OCI-M2 (cell line): ENCODE data around the gene FLOT2.
A peak's percentile ranks its signal among the peaks of the same experiment; 100 is the strongest.
"Not testable (repeated sequence)": the region's sequence is repeated elsewhere in the genome, so short reads cannot be mapped to it uniquely, and the experiment has no call there.

Experiments used
- DNase-seq: peaks from one replicate; lab custom pipeline; 2025; ENCODE audit not compliant: unreplicated experiment; lab: John Stamatoyannopoulos, UW

Gene FLOT2

DNA sequence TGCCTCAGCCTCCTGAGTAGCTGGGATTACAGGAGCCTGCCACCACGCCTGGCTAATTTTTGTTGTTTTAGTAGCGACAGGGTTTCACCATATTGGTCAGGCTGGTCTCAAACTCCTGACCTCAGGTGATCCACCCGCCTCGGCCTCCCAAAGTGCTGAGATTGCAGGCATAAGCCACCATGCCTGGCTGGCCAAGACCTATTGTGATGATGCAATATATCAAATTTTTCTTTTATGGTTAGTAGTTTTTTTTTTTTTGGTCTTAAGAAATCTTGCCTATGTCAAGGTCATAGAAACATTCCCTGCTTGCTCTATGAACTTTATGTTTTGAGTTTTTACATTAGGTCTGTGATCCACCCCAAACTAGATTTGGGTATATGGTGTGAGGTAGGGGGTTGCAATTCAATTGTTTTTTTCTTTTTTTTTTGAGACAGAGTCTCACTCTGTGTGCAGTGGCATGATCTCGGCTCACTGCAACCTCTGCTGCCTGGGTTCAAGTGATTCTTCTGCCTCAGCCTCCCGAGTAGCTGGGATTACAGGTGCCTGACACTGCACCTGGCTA lies 20.3 kb downstream of the FLOT2 start:
- DNase-seq = not testable (repeated sequence)

DNA sequence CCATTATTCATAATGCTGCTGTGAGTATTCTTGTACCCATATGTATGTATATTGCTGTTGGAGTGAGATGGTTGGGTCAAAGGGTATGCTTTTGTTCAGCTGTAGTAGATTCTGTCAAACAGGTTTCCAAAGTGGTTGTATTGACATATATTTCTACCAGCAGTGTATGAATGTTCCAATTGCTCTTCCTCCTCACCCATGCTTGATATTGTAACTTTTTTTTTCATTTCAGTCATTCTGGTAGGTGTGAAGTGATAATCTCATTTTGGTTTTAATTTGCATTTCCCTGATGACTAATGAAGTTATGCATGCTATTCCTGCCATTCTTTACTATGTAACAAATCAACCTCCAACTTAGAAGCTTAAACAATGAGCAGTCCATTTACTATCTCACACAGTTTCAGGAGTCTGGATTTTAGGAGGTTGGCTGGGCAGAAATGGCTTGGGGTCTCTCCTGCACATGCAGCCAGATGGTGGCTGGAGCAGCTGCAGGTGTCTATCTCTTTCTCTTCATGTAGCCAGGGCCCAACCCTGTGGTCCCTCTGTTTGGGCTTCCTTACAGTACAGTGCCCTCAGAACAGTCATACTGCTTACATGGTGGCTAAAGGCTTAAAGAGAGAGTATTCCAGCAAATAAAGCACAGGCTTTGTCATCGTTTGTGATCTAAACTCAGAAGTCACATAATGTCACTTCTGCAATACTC lies 21.5 kb downstream of the FLOT2 start:
- DNase-seq = no peak

DNA sequence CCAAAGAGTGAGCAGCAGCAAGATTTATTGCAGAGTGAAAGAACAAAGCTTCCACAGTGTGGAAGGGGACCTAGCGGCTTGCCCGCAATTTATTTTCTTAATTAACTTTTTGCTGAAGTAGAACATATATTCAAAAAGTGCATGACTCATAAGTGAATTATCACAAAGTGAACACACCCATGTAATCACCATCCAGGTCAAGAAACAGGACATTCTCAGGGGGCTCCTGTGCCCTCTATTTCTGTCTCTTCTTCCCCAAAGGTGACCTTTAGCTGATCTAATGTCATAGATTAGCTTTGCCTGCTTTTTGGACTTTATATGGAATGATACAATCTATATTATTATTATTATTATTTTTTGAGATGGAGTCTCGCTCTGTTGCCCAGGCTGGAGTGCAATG lies 22.8 kb downstream of the FLOT2 start:
- DNase-seq = no peak

DNA sequence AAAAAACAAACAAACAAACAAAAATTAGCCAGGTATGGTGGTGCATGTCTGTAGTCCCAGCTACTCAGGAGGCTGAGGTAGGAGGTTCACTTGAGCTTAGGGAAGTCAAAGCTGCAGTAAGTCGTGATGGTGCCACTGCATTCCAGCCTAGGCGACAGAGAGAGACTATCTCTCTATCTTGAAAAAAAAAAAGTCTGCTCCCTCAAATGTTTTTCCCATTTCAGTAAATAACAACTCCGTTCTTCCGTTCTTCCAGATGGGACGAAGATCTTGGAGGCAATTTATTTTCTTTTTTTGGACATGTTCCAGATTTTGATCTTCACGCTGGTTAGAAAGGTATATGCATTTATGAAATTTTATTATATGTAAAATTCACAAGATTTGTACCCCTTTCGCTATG lies 23.7 kb downstream of the FLOT2 start:
- no peak for DNase-seq

DNA sequence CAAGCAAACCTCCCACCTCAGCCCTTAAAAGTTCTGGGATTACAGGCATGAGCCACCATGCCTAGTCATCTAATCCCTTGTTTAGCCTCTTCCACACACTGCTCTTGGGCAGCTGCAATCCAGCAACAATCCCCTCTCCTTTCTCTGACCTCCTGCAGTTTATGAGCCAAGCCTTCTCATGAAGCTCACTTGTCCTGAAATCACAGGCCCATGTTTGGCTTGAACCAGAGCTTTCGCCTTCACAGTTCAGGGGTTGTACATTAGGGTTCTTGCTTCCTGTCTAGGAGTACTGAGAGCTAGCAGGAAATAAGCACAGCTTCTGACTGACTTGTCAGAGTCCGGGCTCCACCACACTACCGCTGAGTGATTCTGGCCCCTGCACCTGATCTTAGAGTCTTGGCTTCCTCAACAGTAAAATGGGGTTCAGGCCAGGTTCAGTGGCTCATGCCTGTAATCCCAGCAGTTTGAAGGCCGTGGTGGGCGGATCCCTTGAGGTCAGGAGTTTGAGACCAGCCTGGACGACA lies 26.4 kb downstream of the FLOT2 start:
- DNase-seq = no peak

DNA sequence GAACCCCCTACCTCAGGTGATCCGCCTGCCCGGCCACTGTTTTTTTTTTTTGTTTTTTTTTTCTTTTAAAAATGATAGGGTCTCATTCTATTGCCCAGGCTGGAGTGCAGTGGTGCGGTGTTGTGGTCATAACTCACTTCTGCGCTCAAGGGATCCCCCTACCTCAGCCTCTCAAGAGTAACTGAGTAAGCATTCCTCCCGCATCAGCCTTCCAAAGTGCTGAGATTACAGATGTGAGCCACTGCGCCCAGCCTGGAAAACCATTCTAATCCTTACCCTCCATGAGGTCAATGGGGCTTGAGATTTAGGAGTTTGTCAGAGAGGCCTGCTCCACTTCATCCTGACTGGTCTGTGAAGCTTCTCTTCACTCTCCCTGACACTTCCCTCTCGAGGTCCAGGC lies 30.3 kb downstream of the FLOT2 start:
- DNase-seq = no peak

DNA sequence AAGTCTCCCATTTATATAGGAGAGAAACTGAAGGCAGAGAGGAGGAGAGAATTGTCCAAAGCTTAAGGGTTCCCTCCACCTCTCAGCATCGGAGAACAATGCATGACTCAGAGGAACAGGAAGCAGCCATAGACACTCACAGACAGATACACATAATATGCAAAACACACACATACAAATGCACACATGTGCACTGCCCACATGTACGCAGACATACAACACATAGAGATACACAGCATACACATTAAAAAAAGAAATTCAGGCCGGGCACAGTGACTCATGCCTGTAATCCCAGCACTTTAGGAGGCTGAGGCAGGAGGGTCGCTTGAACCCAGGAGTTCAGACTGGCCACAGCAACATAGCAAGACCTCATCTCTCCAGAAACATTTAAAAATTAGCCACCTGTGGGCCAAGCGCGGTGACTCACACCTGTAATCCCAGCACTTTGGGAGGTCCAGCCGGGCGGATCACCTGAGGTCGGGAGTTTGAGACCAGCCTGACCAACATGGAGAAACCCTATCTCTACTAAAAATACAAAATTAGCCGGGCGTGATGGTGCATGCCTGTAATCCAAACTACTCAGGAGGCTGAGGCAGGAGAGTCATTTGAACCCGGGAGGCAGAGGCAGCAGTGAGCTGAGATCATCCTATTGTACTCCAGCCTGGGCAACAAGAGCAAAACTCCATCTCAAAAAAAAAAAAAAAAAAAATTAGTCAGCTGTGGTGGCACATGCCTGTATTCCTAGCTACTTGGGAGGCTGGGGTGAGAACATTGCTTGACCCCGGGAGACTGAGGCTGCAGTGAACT lies 31.4 kb downstream of the FLOT2 start:
- no peak for DNase-seq

DNA sequence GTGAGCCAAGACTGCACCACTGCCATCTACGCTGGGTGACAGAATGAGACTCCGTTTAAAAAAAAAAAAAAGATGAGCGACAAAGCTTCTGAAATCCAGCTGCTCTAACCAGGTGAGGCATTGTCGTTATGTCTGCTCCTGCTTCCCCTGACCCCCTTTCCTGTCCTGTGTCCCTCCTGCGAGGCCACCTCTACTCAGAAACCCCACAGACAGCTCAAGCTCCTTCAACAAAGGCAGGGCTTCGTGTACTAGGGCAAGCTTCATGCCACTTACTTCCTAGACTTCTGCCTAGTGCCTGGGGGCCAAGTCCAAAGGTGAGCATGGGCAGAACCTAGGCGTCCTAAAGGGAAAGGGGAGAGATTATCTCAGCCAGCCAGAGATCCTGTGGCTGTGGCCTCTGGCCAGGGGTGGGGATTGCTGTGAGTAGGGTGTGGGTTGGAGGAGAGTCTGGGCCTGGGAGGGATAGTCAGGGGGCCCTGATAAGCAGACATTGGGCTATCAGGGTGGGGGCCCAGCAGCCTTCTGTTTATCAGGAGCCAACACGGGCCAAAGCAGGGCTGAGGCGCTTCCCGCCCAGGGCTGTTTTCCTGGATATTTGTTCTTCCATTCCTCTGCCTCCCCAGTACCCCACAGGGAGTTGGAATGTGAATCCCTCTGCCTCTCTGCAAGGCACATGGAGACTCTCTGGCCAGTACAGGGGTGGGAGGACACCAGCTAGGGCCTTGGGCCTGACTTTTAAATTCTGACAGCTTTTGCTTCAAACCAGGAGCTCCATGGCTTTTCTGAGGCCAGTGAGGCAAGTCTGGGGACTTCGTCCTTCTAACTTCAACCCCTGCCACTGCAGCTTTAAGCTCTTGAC lies 32.3 kb downstream of the FLOT2 start:
- peak; percentile 86 for DNase-seq

DNA sequence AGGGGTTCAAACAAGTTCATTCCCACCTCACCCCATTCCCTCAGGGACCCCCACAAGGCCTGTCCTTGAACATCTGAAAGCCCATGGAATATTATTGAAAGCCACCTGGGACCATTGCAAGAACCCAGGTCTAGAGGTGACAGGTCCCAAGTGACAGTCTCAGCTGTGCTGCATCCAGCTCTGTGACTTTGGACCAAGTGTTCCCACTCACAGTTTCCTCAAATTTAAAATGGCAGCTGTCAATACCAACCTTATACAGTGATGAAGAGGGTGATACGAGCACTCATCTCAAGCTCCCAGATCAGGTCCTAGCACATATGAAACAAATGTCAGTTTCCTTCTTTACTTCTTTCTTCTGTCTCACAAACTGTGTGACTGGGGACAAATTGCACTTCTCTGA lies 33.6 kb downstream of the FLOT2 start:
- DNase-seq = no peak

DNA sequence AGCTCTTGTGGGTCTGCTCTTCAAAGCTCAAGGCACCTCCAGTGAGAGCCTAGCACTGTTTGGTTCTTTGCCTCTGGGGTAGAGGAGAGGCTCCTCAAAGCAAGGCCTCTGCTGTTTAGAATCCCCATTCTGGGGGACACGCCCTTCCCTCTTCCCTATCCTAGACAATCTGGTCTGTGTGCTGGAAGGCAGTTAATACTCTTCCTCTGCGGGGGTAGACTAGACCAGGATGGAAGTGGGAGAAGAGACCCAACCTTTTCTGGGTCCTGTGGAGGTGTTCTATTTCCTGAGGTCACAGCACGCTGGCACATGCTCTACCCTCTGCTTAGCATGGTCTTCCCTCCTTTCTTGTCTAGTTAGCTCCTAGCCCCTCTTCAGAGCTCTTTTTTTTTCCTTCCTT lies 35.0 kb downstream of the FLOT2 start:
- peak; percentile 45 for DNase-seq

DNA sequence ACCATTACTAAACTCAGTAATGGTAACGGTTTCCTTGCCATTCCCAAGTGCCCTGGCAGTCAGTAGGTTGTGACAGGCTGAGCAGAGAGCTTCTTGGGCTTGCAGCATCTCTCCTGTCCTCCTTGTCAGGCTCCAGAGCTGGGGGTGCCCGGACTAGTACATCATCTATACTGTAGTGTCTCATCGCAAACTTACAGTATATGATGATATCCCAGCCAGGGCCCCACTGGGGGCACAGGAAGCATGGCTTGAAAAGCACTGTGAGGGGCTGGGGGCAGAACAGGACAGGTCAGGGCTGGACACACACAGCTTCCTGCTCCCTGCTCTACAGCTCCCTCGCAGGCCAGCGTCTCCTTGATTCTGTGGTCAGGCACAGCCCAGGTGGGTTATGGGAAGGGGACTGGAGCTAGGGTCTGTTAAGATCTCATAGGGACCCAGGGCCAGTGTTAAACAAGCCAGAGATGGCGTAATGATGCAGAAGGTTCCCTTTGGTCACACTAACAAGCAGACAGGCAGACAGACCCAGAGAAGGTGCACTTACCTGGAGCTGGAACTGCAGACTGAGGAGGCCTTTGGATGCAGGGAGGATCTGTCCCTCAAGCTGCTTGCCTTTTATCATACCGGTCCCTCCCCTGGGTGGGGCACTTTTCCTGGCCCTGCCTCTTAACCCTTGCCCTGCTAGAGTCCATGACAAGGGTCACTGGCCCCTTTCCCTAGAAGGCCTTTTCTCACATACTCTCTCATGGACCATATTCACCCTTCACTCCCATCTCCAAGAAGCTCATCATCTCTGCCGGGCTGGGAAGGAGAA lies 35.9 kb downstream of the FLOT2 start:
- DNase-seq = peak; percentile 48

DNA sequence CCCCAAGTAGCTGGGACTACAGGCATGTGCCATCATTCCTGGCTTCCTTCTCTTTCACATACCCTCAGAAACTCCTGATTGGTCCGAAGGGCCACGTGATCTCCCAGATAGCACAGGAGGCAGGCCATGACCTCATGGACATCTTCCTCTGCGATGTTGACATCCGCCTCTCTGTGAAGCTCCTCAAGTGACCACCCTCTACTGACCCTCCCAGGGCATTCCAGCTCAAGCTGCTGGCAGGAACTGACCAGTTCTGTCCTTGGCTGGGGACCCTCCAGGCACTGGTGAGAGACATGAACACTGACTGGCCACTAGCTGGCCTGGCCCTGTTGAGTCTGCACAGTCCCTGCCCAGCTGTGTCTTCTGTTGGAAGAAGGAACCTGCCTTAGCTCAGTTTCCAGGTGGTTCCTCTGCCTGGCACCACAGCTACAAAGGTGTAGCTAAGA lies 37.1 kb downstream of the FLOT2 start:
- no peak for DNase-seq

DNA sequence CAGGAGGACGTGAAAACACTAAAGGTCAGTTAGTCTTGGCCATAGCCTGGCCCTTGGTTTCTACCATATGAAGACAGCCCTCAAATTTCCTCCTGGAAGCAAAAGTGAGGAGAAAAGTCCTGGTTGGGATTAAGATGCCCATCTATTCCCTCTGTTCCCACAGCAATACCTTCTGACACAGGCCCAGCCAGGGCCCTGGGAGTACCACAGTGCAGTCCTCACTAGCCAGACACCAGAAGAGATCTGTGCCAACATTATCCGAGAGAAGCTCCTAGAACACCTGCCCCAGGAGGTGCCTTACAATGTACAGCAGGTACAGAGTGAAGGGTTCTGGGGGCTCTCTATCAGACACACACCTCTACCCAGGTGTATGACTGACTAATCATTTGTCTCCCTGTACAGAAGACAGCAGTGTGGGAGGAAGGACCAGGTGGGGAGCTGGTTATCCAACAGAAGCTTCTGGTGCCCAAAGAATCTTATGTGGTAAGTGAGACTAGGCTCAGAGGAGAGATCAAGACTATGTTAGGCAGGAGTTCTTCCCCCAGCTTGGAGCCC lies 38.7 kb downstream of the FLOT2 start:
- no peak for DNase-seq

DNA sequence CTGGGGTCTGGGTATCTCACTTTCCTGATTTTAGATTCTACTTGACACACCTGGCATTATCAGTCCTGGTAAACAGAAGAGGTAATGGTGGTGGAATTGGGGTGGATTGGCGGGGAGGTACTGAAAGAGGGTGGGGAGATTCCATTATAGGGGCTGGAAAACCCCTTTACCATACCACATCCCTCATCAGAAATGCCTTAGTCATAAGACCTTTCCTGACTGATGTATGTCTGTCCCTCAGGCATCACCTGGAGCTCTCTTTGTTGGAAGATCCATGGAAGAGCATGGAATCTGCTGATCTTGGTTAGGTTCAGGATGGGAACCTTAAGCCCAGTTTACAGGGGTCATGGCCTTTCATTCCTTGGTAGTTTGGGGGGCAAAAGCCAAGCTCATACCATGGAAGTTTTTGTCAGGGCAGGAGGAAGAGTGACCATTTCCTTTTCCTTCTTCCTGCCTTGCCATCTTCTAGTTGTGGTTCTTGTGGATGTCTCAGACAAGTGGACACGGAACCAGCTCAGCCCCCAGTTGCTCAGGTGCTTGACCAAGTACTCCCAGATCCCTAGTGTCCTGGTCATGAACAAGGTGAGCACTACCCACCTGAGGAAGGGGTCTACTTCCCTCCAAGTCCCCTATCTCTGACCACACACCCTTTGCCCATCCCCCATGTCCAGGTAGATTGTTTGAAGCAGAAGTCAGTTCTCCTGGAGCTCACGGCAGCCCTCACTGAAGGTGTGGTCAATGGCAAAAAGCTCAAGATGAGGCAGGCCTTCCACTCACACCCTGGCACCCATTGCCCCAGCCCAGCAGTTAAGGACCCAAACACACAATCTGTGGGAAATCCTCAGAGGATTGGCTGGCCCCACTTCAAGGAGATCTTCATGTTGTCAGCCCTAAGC lies 39.4 kb downstream of the FLOT2 start:
- no peak for DNase-seq

DNA sequence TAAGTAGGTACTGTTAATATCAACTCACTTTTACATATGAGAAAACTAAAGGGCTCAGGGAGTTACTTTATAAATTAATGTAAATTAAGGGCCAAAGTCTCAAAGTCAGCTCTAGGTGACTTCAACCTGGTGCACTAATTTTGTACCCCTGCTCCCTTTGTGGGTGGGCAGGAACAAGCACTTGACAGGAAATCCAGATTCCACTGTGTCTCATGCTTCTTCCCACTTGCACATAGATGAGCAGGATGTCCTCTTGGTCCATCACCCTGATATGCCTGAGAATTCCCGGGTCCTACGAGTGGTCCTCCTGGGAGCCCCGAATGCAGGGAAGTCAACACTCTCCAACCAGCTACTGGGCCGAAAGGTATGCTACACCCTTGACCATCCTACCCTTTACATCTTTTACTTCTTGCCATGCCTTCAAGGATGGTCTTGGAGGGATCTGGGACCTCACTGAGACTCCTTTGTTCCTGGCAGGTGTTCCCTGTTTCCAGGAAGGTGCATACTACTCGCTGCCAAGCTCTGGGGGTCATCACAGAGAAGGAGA lies 41.4 kb downstream of the FLOT2 start:
- DNase-seq = no peak

DNA sequence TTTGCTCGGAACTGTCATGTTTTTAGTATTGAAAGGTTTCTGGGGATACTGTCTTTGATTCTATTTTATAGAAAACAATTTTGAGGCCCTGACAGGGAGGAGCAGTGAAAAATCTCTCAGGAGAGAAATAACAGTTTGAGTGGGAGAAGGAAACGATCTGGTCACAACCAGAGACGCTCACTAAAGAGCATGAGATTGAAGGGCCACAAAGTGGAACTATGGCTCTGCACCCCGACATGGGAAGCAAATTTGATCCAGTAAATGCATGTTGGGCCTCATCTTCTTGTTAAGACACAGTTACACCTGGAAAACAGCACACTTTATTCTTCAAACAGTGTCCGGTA lies 42.2 kb downstream of the FLOT2 start:
- DNase-seq = no peak

DNA sequence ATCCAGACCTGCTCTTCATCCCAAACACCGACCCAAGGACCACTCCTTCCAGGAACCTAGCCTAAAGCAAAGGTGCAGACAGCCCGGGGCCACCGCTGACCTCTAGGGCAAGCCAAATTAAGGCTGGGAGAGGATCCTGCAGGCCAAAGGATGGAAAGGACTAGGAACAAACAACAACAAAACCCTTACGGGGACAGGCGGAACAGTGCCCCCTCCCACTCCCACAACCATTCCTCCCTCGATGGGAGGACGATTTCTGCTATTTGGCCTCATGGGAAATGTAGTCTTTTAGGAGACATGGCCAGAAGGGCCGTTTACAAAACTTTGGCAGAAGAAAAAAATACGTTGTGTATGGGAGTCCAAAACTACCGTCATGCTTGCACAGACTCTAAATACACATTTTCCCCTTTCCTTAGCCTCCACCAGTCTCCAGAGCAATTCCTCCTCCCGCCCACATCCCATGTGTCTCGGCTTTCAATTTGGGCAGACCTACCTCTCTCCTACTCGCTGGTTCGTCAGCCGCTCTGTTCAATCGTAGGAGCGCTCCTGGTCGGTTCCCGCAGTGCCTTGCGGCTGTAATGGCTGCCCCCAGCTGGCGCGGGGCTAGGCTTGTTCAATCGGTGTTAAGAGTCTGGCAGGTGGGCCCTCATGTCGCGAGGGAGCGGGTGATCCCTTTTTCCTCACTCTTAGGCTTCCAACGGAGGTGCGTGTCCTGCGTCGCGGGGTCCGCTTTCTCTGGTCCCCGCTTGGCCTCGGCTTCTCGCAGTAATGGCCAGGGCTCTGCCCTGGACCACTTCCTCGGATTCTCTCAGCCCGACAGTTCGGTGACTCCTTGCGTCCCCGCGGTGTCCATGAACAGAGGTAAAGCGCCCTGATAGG lies 42.8 kb downstream of the FLOT2 start, which contains the start of gene ERAL1:
TSS of gene ERAL1 (plus strand) at position 560 of the 879 bp plus-strand sequence. CDS start at position 579, 19 bp downstream.
- no peak for DNase-seq

DNA sequence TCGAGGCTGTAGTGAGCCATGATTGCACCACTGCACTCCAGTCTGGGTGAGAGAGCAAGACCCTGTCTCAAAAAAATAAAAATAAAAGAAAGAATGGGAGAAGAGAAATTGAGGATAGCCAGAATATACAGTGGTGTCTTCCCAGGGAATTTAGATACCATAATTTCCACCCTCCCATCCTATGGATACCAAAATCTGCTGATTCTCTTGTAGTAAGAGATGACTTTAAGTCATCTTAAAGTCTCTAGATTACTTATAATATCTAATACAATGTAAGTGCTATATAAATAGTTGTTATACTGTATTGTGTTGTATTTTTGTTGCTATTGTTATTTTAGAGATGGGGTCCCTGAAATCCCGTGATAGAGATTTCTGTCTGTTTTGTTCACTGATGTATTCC lies 44.2 kb downstream of the FLOT2 start:
- no peak for DNase-seq
